PC-3 (cell line): ENCODE measurements around the gene GOLGA8H. TPM values are rescaled to one million over a fixed set of nuclear protein-coding genes. Genes with fewer than 3 reads are reported as not detected.
"Not testable (repeated sequence)": the region's sequence is repeated elsewhere in the genome, so short reads cannot be mapped to it uniquely, and the experiment has no call there.

Experiments used
- ATAC-seq: fragments of 200-7000 bp; cut with Tn5 transposase; 2 replicates; pipeline ENCODE4 v1.9.1; 2020; ENCODE audit warnings: mild to moderate bottlenecking, moderate library complexity
- BruUV-seq: library from RNA; stranded (reverse); fragments of 400-500 nt; replicated peaks from 2 replicates; lab custom pipeline; 2021; lab: Mats Ljungman, UMichigan
- CTCF ChIA-PET: fragments of 300-600 bp; sonication (Branson Sonifier 250); formaldehyde crosslinking; loops from one replicate; lab custom pipeline; 2022; ENCODE audit warnings: antibody characterized with exemption; lab: Charles Lee
- POLR2A ChIA-PET: fragments of 300-600 bp; sonication (Branson Sonifier 250); formaldehyde crosslinking; loops from one replicate; lab custom pipeline; 2022; ENCODE audit warnings: antibody characterized with exemption; ENCODE audit not compliant: unreplicated experiment; lab: Charles Lee
- DNase-seq: peaks from one replicate; pipeline ENCODE4 v3.0.0-alpha.2; 2015
- H2AFZ ChIP-seq: fragments of 300-600 bp; sonication (generic); 2 replicates; pipeline ENCODE4 v1.6.0; 2016; ENCODE audit warnings: antibody characterized with exemption, low read length
- H3F3A ChIP-seq: fragments of 300-600 bp; sonication (generic); one replicate; pipeline ENCODE4 v1.6.0; 2017; ENCODE audit warnings: antibody characterized with exemption, low read length, control low read depth, mild to moderate bottlenecking; ENCODE audit not compliant: unreplicated experiment
- H3K27ac ChIP-seq: fragments of 300-600 bp; sonication (generic); 2 replicates; pipeline ENCODE4 v1.5.1; 2016; ENCODE audit warnings: mild to moderate bottlenecking, low read length
- H3K27me3 ChIP-seq: fragments of 300-600 bp; sonication (generic); 2 replicates; pipeline ENCODE4 v1.6.1; 2016; ENCODE audit warnings: low read length, mixed read lengths
- H3K36me3 ChIP-seq: fragments of 300-600 bp; sonication (generic); 2 replicates; pipeline ENCODE4 v1.6.1; 2016; ENCODE audit warnings: low read depth, mixed run types, low read length, mixed read lengths
- H3K4me1 ChIP-seq: fragments of 300-600 bp; sonication (generic); 2 replicates; pipeline ENCODE4 v1.5.1; 2016; ENCODE audit warnings: low read length; ENCODE audit not compliant: insufficient read depth
- H3K4me2 ChIP-seq: fragments of 300-600 bp; sonication (generic); 2 replicates; pipeline ENCODE4 v1.6.0; 2016; ENCODE audit warnings: low read length
- H3K4me3 ChIP-seq: fragments of 300-600 bp; sonication (generic); 2 replicates; pipeline ENCODE4 v1.5.1; 2016; ENCODE audit warnings: mild to moderate bottlenecking, low read length, mixed read lengths
- H3K79me2 ChIP-seq: fragments of 300-600 bp; sonication (generic); 2 replicates; pipeline ENCODE4 v1.6.1; 2017; ENCODE audit warnings: low read length, mixed read lengths
- H3K9ac ChIP-seq: fragments of 300-600 bp; sonication (generic); 2 replicates; pipeline ENCODE4 v1.6.0; 2016; ENCODE audit warnings: mild to moderate bottlenecking, low read length
- H3K9me2 ChIP-seq: fragments of 300-600 bp; sonication (generic); replicated peaks from 2 replicates; pipeline ENCODE4 v1.6.1; 2016; ENCODE audit warnings: mixed run types, low read length, mixed read lengths
- H3K9me3 ChIP-seq: fragments of 300-600 bp; sonication (generic); 2 replicates; pipeline ENCODE4 v1.6.1; 2016; ENCODE audit warnings: low read length, mixed read lengths
- H4K20me1 ChIP-seq: fragments of 300-600 bp; sonication (generic); 2 replicates; pipeline ENCODE4 v1.6.1; 2016; ENCODE audit warnings: low read length, mixed read lengths
- intact Hi-C: fragments of 100-400 bp; cut with micrococcal nuclease; formaldehyde crosslinking; loops from 2 replicates; pipeline ENCODE4 v1.9.0; 2023
- total RNA-seq: library from RNA; depleted of rRNA; stranded (reverse); fragments of >200 nt; gene quantifications from 2 replicates; pipeline ENCODE4 v1.2.3, GENCODE V29; 2014

GOLGA8H gene
- total RNA-seq, 1 experiment from 2014 or later = 0.84 TPM

GRCh38 chr15:30612271-30612670 is 8.4 kb downstream of the GOLGA8H start:
- H2AFZ ChIP-seq, H3K9me3 ChIP-seq, H3K9me2 ChIP-seq, BruUV-seq, H3K27me3 ChIP-seq, intact Hi-C loops, H3K4me1 ChIP-seq, H3K4me2 ChIP-seq, DNase-seq, CTCF ChIA-PET, H3K36me3 ChIP-seq, H4K20me1 ChIP-seq, H3K27ac ChIP-seq, ATAC-seq, H3K79me2 ChIP-seq, POLR2A ChIA-PET, H3F3A ChIP-seq, H3K4me3 ChIP-seq, H3K9ac ChIP-seq: not testable (repeated sequence)

GRCh38 chr15:30621342-30621741 is 17.5 kb downstream of the GOLGA8H start:
- H2AFZ ChIP-seq, H3K4me3 ChIP-seq, BruUV-seq, H3K9me2 ChIP-seq, CTCF ChIA-PET, H3F3A ChIP-seq, H3K27ac ChIP-seq, H3K4me2 ChIP-seq, H3K36me3 ChIP-seq, H3K27me3 ChIP-seq, POLR2A ChIA-PET, intact Hi-C loops, H4K20me1 ChIP-seq, H3K9me3 ChIP-seq, H3K79me2 ChIP-seq, H3K4me1 ChIP-seq, H3K9ac ChIP-seq: not testable (repeated sequence)
- peak; percentile 21; the same call in 1 of the 2 replicates for ATAC-seq
- DNase-seq = peak; percentile 30

- H3K4me3 ChIP-seq = peak within 1 kb of the TSS; percentile 91
- BruUV-seq, H4K20me1 ChIP-seq, H3K9me3 ChIP-seq, H3F3A ChIP-seq, H3K36me3 ChIP-seq, H3K27me3 ChIP-seq, CTCF ChIA-PET, H3K9me2 ChIP-seq, H3K4me1 ChIP-seq: not testable (repeated sequence)
- POLR2A ChIA-PET = interaction anchor here (0.6 kb wide), 1 partner anchor 1989 kb away, joined by 3 read pairs; no protein-coding TSS in a partner anchor
- intact Hi-C loops = loop anchor here (5.0 kb wide), 1 partner anchor 702 kb away; the partner anchor contains the start of gene KLF13
- H3K79me2 ChIP-seq = peaks cover 49% of the 10 kb centered on the region
- H3K4me2 ChIP-seq = peak within 1 kb of the TSS; percentile 91
- peak within 1 kb of the TSS; percentile 93 for H3K9ac ChIP-seq
- peak; percentile 83 for ATAC-seq
- DNase-seq = peak; percentile 99
- peak within 1 kb of the TSS; percentile 91 for H3K27ac ChIP-seq
- peak within 1 kb of the TSS; percentile 99 for H2AFZ ChIP-seq
Measured at GRCh38 chr15:30625436-30626193, 21.8 kb downstream of the GOLGA8H start, which contains the start of gene ARHGAP11B. Gene ARHGAP11B, plus strand, starts transcription at chr15:30626128.

- H3F3A ChIP-seq, H3K9me2 ChIP-seq, H3K27me3 ChIP-seq, H3K36me3 ChIP-seq, CTCF ChIA-PET, H3K9me3 ChIP-seq, H4K20me1 ChIP-seq, BruUV-seq, ATAC-seq, DNase-seq, H3K4me1 ChIP-seq: not testable (repeated sequence)
- Histone ChIP-seq H3K4me3 (peak overlapping the region; percentile 91), H3K79me2 (peaks cover 50% of the 10 kb centered on the region), H2AFZ (peak overlapping the region; percentile 99), H3K27ac (peak overlapping the region; percentile 91), H3K9ac (peak overlapping the region; percentile 93), H3K4me2 (peak overlapping the region; percentile 91)
- POLR2A ChIA-PET = interaction anchor here (0.6 kb wide), 1 partner anchor 1989 kb away, joined by 3 read pairs; no protein-coding TSS in a partner anchor
- intact Hi-C loops = loop anchor here (5.0 kb wide), 1 partner anchor 701 kb away; the partner anchor contains the start of gene KLF13
Measured at GRCh38 chr15:30626194-30626565, 22.4 kb downstream of the GOLGA8H start.

GRCh38 chr15:30626632-30627031 is 22.8 kb downstream of the GOLGA8H start:
- H3K9me3 ChIP-seq, POLR2A ChIA-PET, H3K9me2 ChIP-seq, H3F3A ChIP-seq, BruUV-seq, H3K4me1 ChIP-seq, CTCF ChIA-PET, H3K27me3 ChIP-seq, H4K20me1 ChIP-seq, H3K36me3 ChIP-seq: not testable (repeated sequence)
- Histone ChIP-seq H3K4me3 (peak overlapping the region; percentile 91), H3K79me2 (peaks cover 54% of the 10 kb centered on the region), H3K9ac (peak overlapping the region; percentile 93), H3K4me2 (peak overlapping the region; percentile 91), H2AFZ (peak overlapping the region; percentile 99; the same call in 1 of the 2 replicates), H3K27ac (peak overlapping the region; percentile 91)
- DNase-seq (peak; percentile 7), ATAC-seq (peak; percentile 9; the same call in 1 of the 2 replicates)
- intact Hi-C loops = loop anchor here (5.0 kb wide), 1 partner anchor 701 kb away; the partner anchor contains the start of gene KLF13
